DND-41 (cell line): ENCODE measurements around the gene PROZ.

ENCODE experiments used
- ATAC-seq: fragments of 200-7000 bp; cut with Tn5 transposase; 3 replicates; pipeline ENCODE4 v1.9.1; 2021; ENCODE audit warnings: low read depth; ENCODE audit not compliant: insufficient read depth
- DNase-seq: peaks from one replicate; pipeline ENCODE4 v3.0.0-alpha.2; 2020
- H2AFZ ChIP-seq: 2 replicates; pipeline ENCODE4 v1.6.0; 2012; ENCODE audit warnings: low read depth, low read length
- H3K27ac ChIP-seq: 2 replicates; pipeline ENCODE4 v1.5.1; 2012; ENCODE audit warnings: low read length, inconsistent platforms
- H3K27me3 ChIP-seq: fragments of 200-600 bp; sonication (generic); 2 replicates; pipeline ENCODE4 v1.6.0; 2012; ENCODE audit warnings: low read length, mild to moderate bottlenecking, inconsistent platforms; ENCODE audit not compliant: insufficient read depth, poor library complexity
- H3K36me3 ChIP-seq: 2 replicates; pipeline ENCODE4 v1.5.1; 2012; ENCODE audit warnings: low read length, inconsistent platforms; ENCODE audit not compliant: insufficient read depth
- H3K4me1 ChIP-seq: 2 replicates; pipeline ENCODE4 v1.5.1; 2012; ENCODE audit warnings: mild to moderate bottlenecking, low read length; ENCODE audit not compliant: insufficient read depth
- H3K4me2 ChIP-seq: 2 replicates; pipeline ENCODE4 v1.6.0; 2012; ENCODE audit warnings: mild to moderate bottlenecking, moderate library complexity, low read length, inconsistent platforms; ENCODE audit not compliant: insufficient read depth
- H3K4me3 ChIP-seq, 2 experiments: fragments of 200-600 bp in 1 of 2; shearing (Covaris generic) in 1 of 2; 2 replicates each; pipeline ENCODE4 v1.5.1; 2012 to 2016; ENCODE audit warnings: inconsistent platforms in 2 of 2, low read length in 2 of 2, mild to moderate bottlenecking in 2 of 2, low read depth in 1 of 2, moderate library complexity in 1 of 2
- H3K79me2 ChIP-seq: 2 replicates; pipeline ENCODE4 v1.6.0; 2012; ENCODE audit warnings: low read length, inconsistent platforms; ENCODE audit not compliant: insufficient read depth
- H3K9ac ChIP-seq: 2 replicates; pipeline ENCODE4 v1.6.0; 2012; ENCODE audit warnings: low read depth, mild to moderate bottlenecking, inconsistent platforms, low read length, moderate library complexity
- H3K9me3 ChIP-seq: 2 replicates; pipeline ENCODE4 v1.5.1; 2012; ENCODE audit warnings: low read length, moderate library complexity, mild to moderate bottlenecking, inconsistent platforms; ENCODE audit not compliant: insufficient read depth, severe bottlenecking
- H4K20me1 ChIP-seq: 2 replicates; pipeline ENCODE4 v1.6.0; 2012; ENCODE audit warnings: low read length; ENCODE audit not compliant: insufficient read depth
- CTCF ChIP-seq: IDR thresholded peaks from 2 replicates; pipeline ENCODE4 v1.5.1; 2012; ENCODE audit warnings: borderline replicate concordance, low read length, moderate library complexity, mild to moderate bottlenecking; ENCODE audit not compliant: poor library complexity, severe bottlenecking; ENCODE audit errors: extremely low read depth
- EZH2 ChIP-seq: IDR thresholded peaks from 3 replicates; pipeline ENCODE4 v1.6.1; 2012; ENCODE audit warnings: borderline replicate concordance, low read depth, mild to moderate bottlenecking, moderate library complexity, low read length, inconsistent platforms; ENCODE audit not compliant: severe bottlenecking

The PROZ gene

GRCh38 chr13:113155982-113156655 lies 2.3 kb upstream of the PROZ start:
- Histone ChIP-seq H4K20me1 (no peaks in the 10 kb centered on the region), H3K4me1 (peaks cover 23% of the 10 kb centered on the region), H3K36me3 (no peaks in the 10 kb centered on the region), H3K4me2 (no peak overlapping the region), H3K9ac (no peak overlapping the region), H3K4me3 (no peak overlapping the region), H3K9me3 (no peaks in the 10 kb centered on the region), H2AFZ (no peak overlapping the region), H3K27ac (no peak overlapping the region), H3K27me3 (peaks cover 3% of the 10 kb centered on the region), H3K79me2 (no peaks in the 10 kb centered on the region)
- no peak for ATAC-seq
- DNase-seq = no peak
- TF ChIP-seq CTCF = no peak
- TF ChIP-seq EZH2 = no peak

GRCh38 chr13:113157206-113157928 lies 1.1 kb upstream of the PROZ start:
- Histone ChIP-seq H2AFZ (no peak overlapping the region), H3K79me2 (no peaks in the 10 kb centered on the region), H3K9ac (no peak overlapping the region), H3K4me2 (no peak overlapping the region), H3K4me3 (no peak overlapping the region), H3K27ac (no peak overlapping the region), H3K36me3 (no peaks in the 10 kb centered on the region), H3K27me3 (peaks cover 6% of the 10 kb centered on the region), H4K20me1 (no peaks in the 10 kb centered on the region), H3K4me1 (peaks cover 23% of the 10 kb centered on the region), H3K9me3 (no peaks in the 10 kb centered on the region)
- TF ChIP-seq CTCF (no peak), EZH2 (no peak)
- ATAC-seq = no peak
- no peak for DNase-seq

GRCh38 chr13:113158946-113159345 lies 498 bp downstream of the PROZ start:
- TF ChIP-seq EZH2 (no peak), CTCF (no peak)
- Histone ChIP-seq H3K4me3 (no peak overlapping the region), H3K36me3 (no peaks in the 10 kb centered on the region), H3K79me2 (no peaks in the 10 kb centered on the region), H4K20me1 (no peaks in the 10 kb centered on the region; the same call in 1 of the 2 replicates), H3K27ac (no peak overlapping the region), H3K4me2 (no peak overlapping the region), H3K9me3 (no peaks in the 10 kb centered on the region), H2AFZ (no peak overlapping the region), H3K4me1 (peaks cover 9% of the 10 kb centered on the region), H3K9ac (no peak overlapping the region), H3K27me3 (peaks cover 6% of the 10 kb centered on the region)
- no peak for ATAC-seq
- no peak for DNase-seq
